Stimulated activated CD4-positive, alpha-beta T cell treated with anti-CD3 and anti-CD28 coated beads, Interleukin-12 subunit alpha, Interleukin-12 subunit beta, amount 100 ng/mL, for 48 hours (primary cell): ENCODE data around the gene ZBED3.
A peak's percentile ranks its signal among the peaks of the same experiment; 100 is the strongest.

ENCODE experiments used
- DNase-seq, 3 donors: peaks; one replicate each; pipeline ENCODE4 v3.0.0-alpha.2; 2020; ENCODE audit warnings: low read depth in 2 of 3, low spot score in 1 of 3

ZBED3 gene

DNA sequence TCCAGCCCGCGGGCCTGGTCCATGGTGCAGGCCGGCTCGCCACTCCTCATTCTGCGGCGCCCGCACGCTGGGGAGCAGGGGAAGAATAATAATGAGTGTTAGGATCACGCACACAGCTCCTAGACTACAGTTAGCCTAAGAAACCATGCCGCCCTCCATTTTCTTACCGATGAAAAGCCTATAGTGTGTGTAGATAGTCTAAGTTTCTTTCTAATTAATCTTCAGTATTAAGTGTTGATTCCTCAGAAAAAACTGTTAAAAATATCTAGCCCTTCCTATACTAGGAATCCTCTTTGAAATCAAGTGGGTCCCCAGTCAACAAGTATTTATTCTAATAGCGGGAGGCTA lies 9.3 kb downstream of the ZBED3 start:
- no peak for DNase-seq

DNA sequence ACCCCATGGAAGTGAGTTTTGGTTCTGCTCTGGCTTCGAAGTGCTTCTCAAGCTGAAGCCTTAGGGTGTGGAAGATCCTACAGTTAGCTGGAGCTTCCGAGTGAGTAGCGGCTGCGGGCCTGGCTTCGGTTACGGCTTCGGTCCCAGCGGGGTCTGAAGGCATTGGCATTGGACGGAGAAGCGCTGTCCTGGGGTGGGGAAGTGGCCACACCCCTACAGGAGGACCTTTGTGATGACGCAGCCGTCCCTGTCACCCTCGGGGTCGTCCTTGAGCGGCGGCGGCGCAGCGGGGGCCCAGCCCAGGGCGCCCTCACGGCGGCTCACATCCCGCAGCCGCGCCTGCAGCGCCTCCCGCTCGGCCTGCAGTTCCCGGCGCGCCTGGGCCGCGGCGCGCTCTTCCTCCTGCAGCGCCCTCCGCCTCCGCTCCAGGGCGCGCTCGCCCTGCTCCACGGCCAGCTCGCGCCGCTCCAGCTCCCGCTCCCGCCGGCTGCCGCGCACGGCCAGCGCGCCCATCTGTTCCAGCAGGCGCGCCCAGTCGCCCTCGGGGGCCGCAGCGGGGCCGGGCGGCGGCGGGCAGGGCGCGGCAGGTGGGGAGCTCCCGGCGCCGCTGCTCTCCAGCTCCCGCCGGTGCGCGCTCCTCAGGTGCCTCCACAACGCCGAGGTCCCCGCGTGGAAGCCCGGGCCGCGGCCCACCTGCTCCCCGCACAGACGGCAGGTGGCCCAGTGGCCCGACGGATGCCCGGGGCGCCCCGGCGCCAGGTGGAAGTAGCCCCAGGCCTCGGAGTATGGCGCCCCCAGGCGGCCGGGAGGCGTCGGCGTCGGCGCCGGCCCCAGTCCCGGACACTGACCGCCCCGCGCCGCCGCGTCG lies 9.9 kb downstream of the ZBED3 start:
- peak; percentile 33 to 55 (median 48) for DNase-seq

DNA sequence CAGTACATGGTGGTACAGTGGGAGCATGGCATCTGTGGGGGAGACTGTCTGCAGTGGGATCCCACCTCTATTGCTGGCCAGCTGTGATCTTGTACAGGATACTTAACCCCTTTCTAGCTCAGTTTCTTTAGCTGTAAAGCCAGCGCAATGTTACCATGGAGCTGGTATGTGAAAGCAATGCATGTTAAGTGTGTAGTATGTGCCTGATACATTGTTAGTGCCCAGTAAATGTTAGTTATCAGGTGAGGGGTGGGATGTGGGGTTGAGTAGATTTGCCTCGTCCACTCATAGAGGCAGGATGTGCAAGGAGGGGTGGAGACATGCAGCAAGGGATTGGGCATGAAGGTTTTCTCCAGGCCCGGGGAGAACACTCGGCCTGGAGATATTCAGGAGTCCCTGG lies 12.3 kb downstream of the ZBED3 start:
- no peak for DNase-seq

DNA sequence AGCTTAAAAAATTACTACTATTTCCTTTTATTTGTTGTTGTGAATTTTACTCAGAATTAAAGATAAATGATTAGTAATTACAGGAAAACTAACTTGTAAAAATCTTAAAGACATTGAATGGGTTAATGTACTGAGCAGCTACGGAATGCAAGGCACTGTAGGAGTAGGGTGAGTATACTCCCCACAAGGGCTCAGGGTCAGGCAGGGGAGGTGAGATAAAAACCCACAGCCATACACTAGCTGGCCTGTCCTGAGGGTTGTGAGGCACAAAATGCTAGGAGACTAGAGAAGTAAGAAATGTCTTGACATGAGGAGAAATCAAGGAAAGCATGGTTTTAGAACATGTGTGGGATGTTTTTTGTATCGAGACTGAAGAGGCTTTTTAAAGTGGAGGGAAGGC lies 13.4 kb downstream of the ZBED3 start:
- no peak for DNase-seq

DNA sequence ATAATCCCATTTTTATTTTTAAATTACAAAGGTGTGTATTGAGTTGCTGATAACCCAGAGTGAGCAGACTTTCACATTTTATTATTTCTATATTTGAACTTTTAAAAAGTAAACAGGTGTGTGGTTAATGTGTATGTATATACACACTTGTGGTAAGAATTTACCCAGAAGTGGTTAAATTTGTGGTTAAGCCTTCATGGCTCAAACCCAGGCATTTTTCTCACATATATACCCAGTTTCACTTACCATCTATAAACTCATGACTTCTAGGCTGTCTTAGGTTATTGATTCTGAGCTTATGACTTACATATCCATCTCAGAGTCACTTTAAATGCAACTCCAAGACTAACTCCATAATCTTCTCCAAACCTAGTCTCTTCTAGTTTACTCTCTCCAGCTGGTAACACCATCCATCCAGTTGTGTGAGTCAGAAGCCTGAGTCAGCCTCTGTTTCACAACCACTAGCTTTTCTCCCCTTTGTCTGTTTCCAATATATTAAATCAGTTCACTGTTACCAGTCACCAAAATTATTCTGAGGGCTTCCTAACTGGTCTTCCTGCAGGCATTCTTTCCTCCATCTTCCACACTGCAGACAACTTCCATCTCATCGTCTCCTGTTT lies 20.2 kb downstream of the ZBED3 start:
- DNase-seq, result no peak

DNA sequence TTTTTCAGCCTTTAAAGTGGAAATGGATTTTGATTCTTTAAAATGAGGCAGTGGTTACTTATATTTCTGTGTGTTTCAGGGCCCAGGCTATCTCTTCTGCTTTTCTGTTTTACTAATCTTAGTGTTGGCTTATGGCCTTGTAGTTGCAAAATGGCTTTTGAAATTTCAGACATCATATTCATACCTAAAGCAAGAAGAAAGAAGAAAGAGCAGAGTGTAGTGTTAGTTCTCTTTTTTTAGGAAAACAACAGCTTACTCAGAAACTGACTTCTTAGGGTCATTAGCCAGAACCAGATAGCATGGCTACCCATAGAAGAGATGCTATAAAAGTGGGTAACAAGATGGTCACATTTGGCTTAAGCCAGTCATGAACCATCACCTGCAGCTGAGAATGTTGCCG lies 20.9 kb downstream of the ZBED3 start:
- DNase-seq, result no peak

DNA sequence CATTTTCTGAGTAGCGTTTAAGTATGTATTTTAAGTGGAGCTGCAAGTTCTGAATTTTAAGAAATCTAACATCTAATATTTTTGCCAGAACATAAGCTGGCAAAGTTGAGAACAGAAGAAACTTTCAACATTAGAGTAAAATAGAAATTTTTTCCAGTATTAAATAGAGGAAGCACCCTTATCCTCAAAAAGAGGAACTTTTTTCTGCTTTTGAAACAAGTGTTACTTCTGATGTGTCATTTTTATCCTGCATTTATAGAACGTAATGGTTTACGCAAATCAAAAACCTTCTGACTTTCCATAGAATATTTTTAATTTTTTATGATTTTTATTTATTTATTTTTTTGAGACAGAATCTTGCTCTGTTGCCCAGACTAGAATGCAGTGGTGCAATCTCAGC lies 21.8 kb downstream of the ZBED3 start:
- DNase-seq, result no peak

DNA sequence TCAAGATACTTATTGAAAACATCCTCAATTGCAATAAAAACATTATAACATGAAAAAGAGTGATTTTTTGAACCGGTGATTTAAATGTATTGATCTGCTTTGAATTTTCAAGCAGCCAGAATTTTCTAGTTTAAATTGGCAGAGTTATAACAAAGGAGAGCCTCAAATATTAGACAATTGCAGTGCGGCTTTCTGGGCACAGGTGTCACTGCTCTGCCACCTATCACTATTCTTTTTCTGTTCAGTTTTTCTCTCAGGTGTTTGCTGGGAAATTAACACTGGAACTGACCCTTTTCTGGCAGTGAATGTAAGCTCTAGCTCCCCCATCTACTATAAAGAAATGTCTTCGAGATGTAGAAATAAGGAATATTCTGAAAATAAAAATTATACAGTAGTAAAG lies 23.0 kb downstream of the ZBED3 start:
- DNase-seq, result no peak

DNA sequence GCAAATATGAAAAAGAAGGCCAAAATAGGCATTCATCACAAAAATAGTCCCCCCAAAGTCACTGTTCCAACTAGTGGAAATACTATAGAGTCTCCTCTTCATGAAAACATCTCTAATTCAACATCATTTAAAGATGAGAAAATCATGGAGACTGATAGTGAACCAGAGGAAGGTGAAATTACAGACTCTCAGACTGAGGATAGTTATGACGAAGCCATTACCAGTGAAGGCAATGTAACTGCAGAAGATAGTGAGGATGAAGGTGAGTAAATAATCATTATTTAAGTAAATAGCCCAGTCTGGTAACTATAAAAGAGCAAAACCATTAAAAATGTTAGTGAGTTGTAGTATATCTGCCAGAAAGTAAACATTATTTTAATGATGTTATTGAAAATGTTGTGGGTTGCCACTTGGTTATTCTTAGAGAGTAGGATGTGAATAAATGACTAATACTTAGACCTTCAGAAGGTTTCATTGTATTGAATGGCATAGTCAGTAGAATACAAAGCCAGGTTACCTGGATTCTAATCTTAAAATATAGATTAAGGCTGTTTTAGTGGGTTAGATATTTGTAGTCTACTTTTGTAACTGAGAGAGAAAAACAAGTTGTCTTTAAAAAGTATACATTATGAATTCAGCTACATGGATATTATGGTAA lies 40.5 kb downstream of the ZBED3 start:
- no peak for DNase-seq

DNA sequence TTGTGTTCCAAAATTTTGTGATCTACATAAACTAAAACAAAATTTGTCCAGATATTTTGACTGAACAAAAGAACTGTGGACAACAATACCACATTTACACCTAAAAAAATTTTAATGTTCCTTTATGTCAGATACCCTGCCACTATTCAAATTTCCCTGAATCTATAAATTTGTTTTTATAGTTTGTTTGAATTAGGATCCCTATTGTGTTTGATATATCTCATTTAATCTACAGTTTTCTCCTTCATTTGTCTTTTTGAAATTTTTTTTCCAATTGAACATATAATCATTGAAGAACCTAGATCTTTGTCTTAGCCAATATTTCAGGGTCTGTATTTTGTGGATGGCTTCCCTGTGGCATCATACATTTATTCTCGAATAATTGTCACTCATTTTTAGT lies 51.1 kb downstream of the ZBED3 start:
- DNase-seq, result no peak

DNA sequence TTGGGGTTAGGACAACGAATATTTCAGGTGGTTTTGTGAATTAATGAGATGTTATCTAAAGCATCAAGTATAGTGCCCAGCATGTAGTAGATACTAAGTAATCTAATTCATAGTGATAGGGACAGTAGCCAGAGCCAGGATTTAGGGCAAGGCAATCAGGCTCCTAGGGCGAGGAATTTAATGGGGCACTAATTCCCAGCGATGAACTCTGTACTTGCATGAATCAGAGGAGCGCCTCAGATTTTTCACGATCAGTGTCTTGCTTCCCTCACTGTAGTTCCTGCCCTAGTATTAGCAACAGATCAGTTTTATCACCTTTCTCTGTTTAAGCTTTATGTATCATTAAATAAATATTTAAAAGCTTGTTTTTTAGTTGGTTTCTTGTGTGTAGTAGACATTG lies 53.7 kb downstream of the ZBED3 start:
- DNase-seq, result no peak

DNA sequence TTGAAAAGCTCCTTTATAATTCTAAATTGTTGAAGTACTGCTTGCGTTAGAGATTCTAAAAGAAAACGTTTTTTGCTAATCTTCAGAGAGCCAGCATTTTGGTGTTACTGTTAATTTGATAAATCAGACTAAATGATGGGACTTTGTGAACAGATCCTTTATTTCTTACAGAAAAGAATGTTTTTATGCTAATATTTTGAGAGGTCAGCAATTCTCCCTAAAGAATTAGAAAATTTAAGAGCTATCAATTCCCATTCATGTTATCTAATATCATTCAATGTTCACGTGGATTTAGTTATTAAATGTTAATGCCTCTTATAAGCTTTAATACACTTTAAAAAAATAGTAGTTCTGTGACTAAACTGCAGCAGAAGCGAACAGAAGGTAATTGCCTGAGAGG lies 54.5 kb downstream of the ZBED3 start:
- no peak for DNase-seq

DNA sequence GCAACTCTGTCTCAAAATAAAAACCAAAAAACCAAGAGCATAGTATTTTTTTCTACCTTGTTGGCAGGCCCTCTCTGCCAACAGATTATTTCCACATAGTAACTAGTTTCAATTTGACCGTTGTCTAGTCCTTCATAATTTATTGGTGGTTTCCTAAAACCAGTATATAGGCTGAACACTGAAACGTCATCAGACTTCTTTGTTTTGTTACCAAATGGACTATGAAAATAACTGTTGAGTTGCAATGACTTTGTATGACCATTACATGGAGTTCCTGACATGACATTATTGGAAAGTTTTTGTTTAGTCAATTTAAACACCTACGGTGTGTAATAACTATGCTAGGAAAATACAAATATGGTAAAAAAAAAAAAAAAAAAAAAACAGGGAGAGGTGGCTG lies 55.2 kb downstream of the ZBED3 start:
- no peak for DNase-seq

DNA sequence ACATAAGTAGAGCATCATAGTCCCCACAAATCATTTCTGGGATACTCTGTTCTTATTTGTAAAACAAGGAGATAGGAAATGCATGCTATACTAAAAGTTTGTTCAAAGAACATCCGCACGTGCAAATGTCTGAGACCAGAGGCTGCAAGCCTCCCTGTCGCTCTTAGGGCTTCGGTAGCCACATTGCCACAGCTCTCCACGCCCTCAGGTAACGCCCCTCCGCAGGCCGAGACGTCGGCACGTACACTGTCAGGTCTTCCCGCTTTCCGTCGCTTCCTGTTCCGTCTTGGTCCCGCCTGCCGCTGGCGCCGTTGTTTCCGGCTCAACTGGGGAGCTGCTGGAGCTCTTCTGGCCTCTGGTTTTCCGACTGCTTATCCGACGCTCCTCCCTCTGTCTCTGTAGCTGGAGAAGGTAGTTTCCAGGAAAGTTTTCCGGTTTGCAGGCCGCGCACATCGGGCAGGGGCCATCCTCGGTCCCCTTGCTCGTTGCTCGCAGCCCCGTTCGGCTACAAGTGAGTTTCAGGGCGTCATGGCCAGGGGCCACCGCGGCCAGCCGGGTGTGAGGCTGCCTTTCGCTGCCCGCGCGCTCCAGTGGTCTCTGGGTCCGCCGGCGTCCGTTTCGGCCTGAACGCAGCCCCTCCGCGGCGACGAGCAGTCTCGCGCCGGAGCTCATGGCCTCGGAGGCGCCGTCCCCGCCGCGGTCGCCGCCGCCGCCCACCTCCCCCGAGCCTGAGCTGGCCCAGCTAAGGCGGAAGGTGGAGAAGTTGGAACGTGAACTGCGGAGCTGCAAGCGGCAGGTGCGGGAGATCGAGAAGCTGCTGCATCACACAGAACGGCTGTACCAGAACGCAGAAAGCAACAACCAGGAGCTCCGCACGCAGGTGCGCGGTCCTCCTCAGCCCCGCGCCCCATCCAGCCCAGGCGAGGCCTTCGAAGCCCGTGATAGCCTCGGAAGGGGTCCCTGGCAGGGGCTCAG lies 56.7 kb downstream of the ZBED3 start, which contains the start of gene AGGF1:
AGGF1 (plus strand) TSS at position 308 of the 975 bp plus-strand sequence; CDS start at position 671, 363 bp downstream.
- DNase-seq, result peak; percentile 86 to 88 (median 86)

DNA sequence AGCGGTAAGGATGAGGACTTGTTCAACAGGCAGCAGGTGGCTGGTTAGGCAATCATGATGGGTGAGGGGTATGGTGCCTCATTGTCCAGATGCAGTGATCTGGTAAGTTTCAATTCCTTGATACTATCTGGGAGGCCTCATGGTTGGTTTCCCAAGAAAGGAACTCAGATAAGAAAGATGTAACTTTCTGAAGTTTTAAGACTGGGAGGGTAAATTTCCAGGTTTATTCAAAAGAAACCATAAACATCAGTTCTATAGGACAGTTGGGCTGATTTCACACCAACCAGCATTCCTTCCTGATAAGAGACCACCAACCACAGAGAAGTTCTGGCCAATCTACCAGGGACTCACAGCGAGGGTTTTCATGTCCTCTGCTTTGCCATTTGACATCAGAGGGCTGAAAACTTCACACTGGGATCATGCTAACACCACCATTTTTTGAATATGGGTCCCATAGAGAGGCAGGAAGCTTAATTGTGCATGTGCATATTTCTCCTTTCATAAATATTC lies 57.7 kb downstream of the ZBED3 start:
- DNase-seq, result no peak

DNA sequence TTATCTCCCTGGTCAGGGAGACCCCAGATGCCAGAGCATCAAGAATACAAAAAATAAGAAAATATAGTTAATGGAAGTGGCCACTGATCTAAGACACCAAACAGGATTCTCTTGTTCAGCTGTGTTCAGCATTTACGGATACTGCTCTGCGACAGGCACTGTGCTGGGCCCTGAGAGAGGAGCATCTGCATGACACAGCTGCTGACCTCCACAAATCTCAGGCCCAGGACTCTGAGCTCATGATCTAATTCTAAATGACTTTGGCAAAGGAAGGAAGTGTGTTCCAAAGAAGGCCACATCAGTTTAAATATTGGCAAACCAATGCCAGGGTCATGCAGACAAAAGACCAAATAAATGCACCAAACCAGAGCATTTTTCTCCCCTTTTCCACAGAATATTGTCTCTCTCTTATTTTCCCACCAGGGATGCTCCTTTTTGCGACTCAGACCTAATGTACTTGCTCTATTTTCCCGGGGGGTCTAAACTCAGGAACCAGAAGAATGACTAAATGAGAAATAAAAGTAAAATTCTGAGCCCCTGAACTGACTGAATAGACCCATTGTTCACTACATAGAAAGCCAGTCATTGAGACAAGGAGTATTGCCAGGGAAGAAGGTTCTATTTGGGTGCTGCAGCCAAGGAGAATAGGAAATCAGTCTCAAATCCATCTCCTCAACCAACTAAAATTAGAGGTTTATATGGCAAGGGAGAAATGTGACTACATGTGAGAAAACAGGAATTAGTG lies 58.3 kb downstream of the ZBED3 start:
- DNase-seq, result no peak

DNA sequence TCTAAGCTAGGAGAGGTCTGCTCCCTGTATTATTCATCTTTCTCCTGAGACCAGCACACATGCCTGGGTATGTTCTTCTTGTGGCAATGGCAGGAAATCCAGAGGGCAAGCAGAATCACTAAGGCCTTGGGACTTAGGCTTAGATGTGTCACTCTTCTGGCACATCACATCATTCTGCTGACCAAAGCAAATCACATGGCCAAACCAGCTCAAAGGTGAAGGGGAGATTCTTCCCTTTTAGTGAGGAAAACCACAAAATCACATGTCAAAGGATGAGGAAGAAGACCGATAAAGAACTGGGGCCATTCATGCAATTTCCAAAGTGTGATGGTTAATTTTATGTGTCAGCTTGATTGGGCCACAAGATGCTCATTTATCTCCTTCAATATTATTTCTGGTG lies 62.6 kb downstream of the ZBED3 start:
- DNase-seq, result no peak

DNA sequence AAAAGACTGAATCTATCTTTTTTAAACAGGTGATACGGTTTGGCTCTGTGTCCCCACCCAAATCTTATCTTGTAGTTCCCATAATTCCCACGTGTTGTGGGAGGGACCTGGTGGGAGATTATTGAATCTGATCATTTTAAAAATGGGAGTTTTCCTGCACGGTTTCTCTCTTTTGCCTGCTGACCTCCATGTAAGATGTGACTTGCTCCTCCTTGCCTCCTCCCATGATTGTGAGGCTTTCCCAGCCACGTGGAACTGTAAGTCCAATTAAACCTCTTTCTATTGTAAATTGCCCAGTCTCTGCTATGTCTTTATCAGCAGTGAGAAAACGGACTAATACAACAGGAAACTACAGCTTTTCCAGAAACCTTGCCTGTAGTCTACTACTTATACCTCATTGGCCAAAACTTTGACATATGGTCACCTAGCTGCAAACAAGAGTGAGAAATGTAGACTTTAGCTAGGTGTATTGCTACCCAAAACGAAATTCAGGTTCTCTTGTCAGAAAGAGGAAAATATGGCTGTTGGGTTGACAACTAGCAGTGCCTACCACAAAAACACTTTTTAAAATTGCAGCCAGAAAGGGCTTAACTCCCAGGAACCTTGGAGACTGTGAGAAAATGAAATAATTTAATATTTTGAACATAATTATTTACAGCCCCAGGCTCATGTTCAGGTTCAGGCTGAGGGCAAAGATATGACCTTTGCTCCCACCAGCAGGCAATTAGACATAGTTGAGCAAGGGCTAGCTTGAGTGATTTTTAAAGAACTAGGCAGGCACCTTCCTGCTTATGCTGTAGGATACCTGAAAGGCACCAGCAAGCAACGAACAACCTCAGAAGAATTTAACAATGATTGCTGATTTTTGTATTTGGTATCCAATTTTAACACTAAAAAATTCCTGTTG lies 64.3 kb downstream of the ZBED3 start:
- no peak for DNase-seq
